Measurements from ENCODE around the gene PARD3B.

DNA sequence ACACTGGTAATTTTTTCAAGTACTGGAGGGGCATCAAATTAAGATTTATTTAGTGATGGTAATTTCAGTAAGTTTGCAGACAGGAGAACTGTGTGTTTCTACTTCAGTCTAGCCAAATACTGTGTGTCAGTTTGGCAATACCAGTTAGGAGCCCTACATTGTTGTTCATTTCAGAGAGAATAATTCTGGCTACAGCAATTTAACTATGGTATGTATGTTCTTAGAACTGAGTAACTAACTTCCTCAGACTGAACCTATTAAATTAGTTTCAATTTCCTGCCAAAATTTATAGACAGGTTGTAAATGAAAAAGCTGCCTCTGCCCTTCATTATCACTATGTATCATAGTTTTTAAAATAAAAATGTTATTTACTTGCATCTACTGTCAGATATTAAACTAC lies 332.4 kb downstream of the PARD3B start:
- TF ChIP-seq CTCF (IDR thresholded peaks at IDR 0.05; ENCODE audit: low read depth, low read length, poor library complexity, severe bottlenecking) (no peak), EZH2phosphoT487 (IDR thresholded peaks at IDR 0.05; ENCODE audit: borderline replicate concordance, low read length) (no peak)
